ENCODE results near the gene SLIT1.

DNA sequence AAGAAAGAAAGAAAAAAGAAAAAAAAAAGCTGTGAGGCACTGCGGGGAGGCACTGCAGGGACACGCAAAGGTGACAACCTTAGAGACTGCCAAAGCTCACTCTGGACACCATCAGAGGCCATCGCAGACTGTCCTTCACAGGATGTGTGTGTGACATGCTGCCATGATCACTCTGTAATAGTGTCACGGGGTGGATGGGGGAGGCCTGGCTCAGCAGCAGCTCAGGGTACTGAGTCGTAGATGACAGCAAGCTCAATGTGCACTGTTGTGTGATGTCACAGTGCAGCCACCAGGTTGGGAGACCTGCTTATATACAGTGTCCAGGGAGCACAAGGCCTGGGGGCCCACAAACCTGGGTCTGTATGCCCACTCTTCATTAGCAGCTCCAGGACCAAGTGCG, 83.3 kb downstream of the SLIT1 start:
- TF ChIP-seq, protein P1, sequence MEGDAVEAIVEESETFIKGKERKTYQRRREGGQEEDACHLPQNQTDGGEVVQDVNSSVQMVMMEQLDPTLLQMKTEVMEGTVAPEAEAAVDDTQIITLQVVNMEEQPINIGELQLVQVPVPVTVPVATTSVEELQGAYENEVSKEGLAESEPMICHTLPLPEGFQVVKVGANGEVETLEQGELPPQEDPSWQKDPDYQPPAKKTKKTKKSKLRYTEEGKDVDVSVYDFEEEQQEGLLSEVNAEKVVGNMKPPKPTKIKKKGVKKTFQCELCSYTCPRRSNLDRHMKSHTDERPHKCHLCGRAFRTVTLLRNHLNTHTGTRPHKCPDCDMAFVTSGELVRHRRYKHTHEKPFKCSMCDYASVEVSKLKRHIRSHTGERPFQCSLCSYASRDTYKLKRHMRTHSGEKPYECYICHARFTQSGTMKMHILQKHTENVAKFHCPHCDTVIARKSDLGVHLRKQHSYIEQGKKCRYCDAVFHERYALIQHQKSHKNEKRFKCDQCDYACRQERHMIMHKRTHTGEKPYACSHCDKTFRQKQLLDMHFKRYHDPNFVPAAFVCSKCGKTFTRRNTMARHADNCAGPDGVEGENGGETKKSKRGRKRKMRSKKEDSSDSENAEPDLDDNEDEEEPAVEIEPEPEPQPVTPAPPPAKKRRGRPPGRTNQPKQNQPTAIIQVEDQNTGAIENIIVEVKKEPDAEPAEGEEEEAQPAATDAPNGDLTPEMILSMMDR (conservative IDR thresholded peaks at IDR 0.05): no peak
- TF ChIP-seq ZFX (IDR thresholded peaks at IDR 0.05): no peak

Measured in C4-2B (cell line).